HG02885 (cell line): Measurements from ENCODE around the gene DYRK1A.

Experiments
- ATAC-seq: cut with Tn5 transposase; IDR thresholded peaks from one replicate; pipeline ENCODE4 v1.9.1; 2021; ENCODE audit warnings: mild to moderate bottlenecking; ENCODE audit not compliant: unreplicated experiment, poor library complexity

Gene DYRK1A

DNA sequence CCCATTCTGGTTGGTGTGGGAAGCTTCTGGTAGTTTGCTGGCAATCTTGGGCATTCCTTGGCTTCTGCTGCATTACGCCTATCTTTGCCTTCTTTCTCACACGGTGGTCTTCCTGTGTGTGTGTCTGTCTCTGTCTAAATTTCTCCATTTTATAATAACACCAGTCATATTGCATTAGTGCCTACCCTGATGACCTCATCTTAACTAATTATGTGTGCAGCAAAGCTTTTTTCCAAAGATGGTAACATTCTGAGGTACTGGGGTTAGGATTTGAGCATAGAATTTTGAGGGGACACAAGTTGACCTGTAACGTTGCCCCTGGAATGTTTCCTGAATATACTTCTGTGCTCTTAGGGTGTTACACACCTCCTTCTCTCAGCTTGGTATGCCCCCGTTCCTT lies 77.1 kb downstream of the DYRK1A start:
- no peak for ATAC-seq

DNA sequence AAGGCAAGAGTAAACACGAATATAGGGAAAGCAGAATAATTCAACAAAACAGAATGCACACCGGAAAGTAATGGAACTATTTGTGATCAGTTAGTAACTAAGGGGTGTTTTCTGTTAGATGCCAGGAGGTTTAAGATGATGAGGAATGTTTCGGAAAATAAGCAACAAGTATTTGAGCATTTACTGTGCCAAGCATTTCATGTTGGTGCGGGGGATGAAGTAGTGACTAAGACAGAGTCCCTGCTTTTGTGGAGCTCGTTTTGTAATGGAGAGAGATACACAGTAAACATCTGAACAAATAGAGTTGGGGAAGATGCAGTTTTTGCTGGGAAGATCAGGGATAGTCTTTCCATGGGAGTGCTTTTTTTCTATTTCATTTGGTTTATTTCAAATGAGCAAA lies 78.7 kb downstream of the DYRK1A start:
- ATAC-seq, result no peak

- no peak for ATAC-seq
Observed at GRCh38 chr21:37446552-37446951, 80.0 kb downstream of the DYRK1A start.

- ATAC-seq, result no peak
Observed at GRCh38 chr21:37447288-37447936, 80.8 kb downstream of the DYRK1A start.

- no peak for ATAC-seq
Observed at GRCh38 chr21:37449302-37449937, 82.8 kb downstream of the DYRK1A start.

GRCh38 chr21:37450445-37450941 lies 83.9 kb downstream of the DYRK1A start:
- no peak for ATAC-seq

DNA sequence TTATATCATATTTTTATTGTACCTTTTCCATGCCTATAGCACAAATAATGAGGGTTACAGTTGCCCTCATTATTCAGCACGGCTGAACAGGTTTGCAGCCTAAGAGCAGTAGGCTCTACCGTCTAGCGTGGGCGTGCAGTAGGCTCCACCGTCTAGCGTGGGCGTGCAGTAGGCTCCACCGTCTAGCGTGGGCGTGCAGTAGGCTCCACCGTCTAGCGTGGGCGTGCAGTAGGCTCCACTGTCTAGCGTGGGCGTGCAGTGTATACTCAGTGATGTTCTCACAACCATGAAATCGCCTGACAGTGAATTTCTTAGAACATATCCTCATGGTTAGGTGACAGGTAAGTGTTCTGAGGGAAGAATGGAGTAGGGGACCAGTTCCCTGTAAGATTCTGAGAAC lies 84.9 kb downstream of the DYRK1A start:
- no peak for ATAC-seq

DNA sequence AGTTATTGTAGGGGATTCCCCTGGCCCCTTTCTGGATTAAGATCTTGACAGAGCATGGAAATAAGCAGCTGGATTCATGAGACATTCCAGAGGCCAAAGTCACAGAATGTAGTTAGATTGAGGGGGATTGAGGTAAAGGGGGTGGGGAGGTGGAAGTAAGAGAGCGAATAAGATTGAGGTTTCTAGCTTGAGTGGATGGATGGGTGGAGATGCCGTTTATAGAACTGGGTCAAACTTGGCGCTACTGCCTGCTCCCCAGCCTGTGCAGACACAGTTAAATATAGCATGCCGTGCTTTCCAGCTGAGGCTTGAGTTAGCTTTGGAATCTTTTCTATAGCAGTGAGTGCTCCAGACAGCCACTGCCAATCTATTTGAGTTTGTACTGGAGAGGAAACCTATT lies 85.7 kb downstream of the DYRK1A start:
- ATAC-seq, result no peak

DNA sequence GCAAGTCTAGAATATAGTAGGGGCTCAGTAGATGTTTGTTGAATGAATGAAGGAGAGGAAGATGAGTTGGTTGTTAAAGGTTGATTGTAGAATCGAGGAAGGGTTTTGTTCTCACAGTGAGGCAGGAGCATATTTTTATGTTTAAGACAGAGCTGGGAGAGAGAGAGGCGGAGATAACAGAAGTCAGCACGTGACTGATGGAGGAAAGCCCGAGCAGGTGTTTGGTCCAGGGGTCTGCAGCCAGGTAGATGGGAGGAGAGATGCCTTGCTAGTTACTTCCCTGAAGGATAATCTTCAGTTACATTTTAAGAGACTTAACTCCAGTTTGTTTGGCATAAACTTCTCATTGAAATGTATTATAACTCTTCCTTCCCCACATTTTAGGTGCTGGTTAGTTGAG lies 86.8 kb downstream of the DYRK1A start:
- no peak for ATAC-seq

- ATAC-seq, result no peak
Observed at GRCh38 chr21:37454869-37455503, 88.4 kb downstream of the DYRK1A start.

DNA sequence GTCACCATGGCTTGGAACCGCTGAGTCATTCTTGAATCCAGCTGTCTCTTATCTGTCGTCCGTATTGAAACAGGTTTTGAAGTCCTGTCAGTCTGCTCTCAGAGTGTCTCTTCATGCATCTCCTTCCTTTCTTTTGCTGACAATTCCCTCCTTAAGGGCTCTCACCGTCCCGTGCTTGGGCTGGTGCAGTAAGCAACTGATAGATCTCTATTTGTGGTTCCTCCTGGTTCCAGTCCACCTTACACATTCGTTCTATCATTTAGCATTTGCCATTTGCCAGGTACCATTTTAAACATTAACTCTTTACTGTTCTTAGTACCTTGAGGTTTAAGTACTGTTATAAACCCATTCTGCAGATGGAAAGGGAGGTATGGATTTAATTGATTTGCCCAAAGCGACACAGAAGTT lies 88.9 kb downstream of the DYRK1A start:
- ATAC-seq, result no peak

- no peak for ATAC-seq
Observed at GRCh38 chr21:37458669-37459276, 92.2 kb downstream of the DYRK1A start.

- ATAC-seq, result no peak
Observed at GRCh38 chr21:37459575-37459974, 93.0 kb downstream of the DYRK1A start.

GRCh38 chr21:37460196-37460595 lies 93.6 kb downstream of the DYRK1A start:
- ATAC-seq, result no peak

- ATAC-seq, result no peak
Observed at GRCh38 chr21:37461479-37461878, 94.9 kb downstream of the DYRK1A start.

DNA sequence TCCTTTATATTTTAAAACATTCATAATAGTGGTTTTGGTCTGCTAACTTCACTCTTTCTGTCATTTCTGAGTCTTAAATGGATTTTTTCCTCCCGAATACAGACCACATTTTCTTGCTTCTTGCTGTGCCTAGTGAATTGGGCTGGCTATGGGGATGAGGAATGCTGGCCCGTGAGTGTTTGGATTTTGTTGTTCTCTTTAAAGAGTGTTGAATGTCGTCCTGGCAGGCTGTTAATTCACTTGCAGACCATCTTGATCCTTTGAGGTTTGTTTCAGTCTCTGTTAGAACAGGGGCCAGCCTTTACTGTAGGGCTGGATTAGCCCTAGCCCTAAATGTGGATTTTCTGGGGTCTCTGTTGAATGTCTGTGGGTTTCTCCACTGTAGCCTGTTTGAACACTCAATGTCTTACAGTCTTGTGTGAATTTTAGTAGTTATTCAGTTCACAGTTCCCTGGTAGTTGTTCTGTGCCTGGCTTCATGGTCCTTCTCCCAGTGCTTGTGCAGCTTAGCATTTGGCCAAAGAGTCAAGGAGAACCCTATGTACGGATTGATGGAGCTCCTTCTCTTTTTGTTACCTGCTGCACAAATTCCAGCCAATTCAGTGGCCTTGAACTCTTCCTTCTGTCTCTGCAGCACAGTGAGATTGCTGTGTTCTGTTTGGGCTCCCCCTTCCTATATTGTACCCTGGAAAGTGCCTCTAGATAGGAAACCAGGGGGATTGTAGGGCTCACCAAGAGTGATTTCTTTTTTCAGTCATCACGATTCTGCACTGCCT lies 95.7 kb downstream of the DYRK1A start:
- no peak for ATAC-seq

DNA sequence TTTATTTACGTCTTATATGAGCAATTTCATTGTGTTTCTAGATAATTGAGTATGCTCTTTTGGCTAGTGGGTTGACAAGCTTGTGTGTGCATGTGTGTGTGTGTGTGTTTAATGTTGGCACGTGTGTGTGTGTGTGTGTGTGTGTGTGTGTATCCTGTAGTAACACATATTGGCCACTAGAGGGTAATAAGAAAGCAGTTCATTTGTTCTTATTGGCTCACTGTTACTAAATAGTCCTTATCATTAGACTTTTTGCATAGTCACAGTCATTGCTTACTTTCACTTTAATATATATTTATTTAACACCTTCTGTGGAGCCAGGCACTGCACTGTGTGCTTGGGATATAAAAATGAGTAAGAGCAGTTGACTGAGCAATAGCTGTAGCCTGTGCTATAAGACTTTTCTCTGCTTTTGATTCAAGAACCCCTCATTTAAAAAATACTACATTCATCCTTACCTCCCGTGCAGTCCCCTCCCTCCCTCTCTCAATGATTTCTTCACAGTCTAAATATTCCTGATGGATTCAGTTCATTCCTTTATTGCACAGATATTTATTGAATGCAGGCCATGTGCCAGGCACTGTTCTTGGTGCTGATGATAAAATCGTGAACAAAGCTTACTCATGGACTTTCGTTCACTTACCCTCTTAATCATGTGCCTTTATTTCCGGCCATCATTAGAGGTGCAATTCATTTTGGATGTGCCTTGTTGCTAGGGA lies 96.7 kb downstream of the DYRK1A start:
- ATAC-seq, result no peak

DNA sequence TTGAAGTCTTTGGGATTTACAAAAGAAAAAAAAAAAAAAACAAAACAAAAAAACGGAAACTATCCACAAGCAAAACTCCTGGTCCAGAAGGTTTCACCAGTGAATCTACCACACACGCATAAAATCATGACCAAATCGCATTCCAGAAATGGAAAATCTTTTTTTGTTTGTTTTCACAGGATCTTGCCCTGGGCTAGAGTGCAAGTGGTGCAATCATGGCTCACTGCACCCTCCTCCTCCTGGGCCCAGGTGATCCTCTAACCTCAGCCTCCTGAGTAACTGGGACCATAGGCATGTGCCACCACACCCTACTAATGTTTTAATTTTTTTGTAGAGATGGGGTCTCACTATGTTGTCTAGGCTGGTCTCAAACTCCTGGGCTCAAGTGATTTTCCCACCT lies 100.5 kb downstream of the DYRK1A start:
- no peak for ATAC-seq

- ATAC-seq, result no peak
Observed at GRCh38 chr21:37468909-37469308, 102.3 kb downstream of the DYRK1A start.

- no peak for ATAC-seq
Observed at GRCh38 chr21:37469441-37469840, 102.9 kb downstream of the DYRK1A start.
